ENCODE results near the gene CABLES2. TPM values are rescaled to one million over a fixed set of nuclear protein-coding genes. Genes with fewer than 3 reads are reported as not detected.

The CABLES2 gene
- total RNA-seq, 1 donor, result 1.8 TPM

GRCh38 chr20:62402456-62403150, 4.5 kb downstream of the CABLES2 start:
- peaks cover 18% of the 10 kb centered on the region for H3K79me2 ChIP-seq (ENCODE audit: insufficient read depth, low read length)
- peaks cover 2% of the 10 kb centered on the region for H4K20me1 ChIP-seq (ENCODE audit: insufficient read depth, low read length)
- TF ChIP-seq, protein P1, sequence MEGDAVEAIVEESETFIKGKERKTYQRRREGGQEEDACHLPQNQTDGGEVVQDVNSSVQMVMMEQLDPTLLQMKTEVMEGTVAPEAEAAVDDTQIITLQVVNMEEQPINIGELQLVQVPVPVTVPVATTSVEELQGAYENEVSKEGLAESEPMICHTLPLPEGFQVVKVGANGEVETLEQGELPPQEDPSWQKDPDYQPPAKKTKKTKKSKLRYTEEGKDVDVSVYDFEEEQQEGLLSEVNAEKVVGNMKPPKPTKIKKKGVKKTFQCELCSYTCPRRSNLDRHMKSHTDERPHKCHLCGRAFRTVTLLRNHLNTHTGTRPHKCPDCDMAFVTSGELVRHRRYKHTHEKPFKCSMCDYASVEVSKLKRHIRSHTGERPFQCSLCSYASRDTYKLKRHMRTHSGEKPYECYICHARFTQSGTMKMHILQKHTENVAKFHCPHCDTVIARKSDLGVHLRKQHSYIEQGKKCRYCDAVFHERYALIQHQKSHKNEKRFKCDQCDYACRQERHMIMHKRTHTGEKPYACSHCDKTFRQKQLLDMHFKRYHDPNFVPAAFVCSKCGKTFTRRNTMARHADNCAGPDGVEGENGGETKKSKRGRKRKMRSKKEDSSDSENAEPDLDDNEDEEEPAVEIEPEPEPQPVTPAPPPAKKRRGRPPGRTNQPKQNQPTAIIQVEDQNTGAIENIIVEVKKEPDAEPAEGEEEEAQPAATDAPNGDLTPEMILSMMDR (IDR thresholded peaks at IDR 0.05; ENCODE audit: extremely low read depth, low read depth, low read length), result no peak
- no peaks in the 10 kb centered on the region for H3K9me3 ChIP-seq (ENCODE audit: low read depth, low read length)
- no peaks in the 10 kb centered on the region for H3K27me3 ChIP-seq (ENCODE audit: insufficient read depth, low read length)
- no peak overlapping the region for H3K4me3 ChIP-seq (ENCODE audit: insufficient read depth, low read length)
- H2AFZ ChIP-seq (ENCODE audit: low read length), result no peak overlapping the region
- H3K27ac ChIP-seq (ENCODE audit: low read depth, low read length), result no peak overlapping the region
- H3K4me1 ChIP-seq (ENCODE audit: insufficient read depth, low read length), result peaks cover 3% of the 10 kb centered on the region
- H3K4me2 ChIP-seq (ENCODE audit: insufficient read depth, low read length), result no peak overlapping the region
- no peak for DNase-seq (ENCODE audit: insufficient read length, low spot score, missing footprints)
- H3K36me3 ChIP-seq (ENCODE audit: insufficient read depth, low read length), result no peaks in the 10 kb centered on the region

DNA sequence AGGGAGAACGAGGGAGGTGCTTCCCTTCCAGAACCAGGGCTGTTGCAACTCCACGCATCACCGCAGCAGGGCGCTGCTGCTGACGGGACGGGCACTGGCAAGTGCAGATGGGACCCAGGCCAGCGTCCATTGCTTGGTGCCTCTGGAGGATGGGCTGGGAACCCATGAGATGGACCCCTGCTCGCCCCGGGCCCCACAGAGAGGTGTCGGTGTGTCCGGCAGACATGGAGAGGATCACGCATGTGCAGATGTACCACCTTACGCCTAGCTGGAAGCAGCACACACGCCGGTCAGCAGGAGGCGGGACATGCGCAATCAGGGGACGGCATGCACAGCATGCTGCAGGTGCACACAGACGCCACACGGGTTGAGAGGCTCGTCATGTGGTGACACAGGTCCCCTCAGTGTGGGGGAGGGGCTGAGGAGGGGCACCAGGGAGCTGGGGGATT, 5.7 kb downstream of the CABLES2 start:
- Histone ChIP-seq H3K27ac (ENCODE audit: low read depth, low read length) (no peak overlapping the region), H3K79me2 (ENCODE audit: insufficient read depth, low read length) (peaks cover 14% of the 10 kb centered on the region)

DNA sequence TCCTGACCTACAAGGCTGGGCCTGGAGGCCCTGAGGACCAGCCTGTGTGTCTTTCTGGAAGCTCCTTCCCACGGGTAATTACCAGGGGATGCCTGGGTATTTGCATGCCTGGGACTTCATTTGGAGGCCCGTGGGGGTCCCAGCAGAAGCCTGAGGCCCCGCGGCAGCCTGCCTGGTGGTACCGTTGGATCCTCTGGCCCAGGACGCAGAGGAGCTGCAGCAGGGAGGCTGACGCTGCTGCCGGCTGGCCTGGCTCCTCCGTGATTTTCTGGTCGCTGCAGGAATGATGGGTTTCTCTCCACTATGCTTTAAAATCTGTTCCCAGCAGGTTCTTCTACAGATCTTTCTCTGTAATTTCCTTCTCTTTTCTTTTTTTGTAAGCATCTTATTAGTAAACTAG, 6.5 kb downstream of the CABLES2 start:
- Histone ChIP-seq H3K9me3 (ENCODE audit: low read depth, low read length) (no peaks in the 10 kb centered on the region), H3K27ac (ENCODE audit: low read depth, low read length) (no peak overlapping the region), H3K4me2 (ENCODE audit: insufficient read depth, low read length) (no peak overlapping the region), H3K4me3 (ENCODE audit: insufficient read depth, low read length) (no peak overlapping the region), H3K36me3 (ENCODE audit: insufficient read depth, low read length) (no peaks in the 10 kb centered on the region), H3K79me2 (ENCODE audit: insufficient read depth, low read length) (peaks cover 6% of the 10 kb centered on the region), H3K27me3 (ENCODE audit: insufficient read depth, low read length) (no peaks in the 10 kb centered on the region), H2AFZ (ENCODE audit: low read length) (no peak overlapping the region), H3K4me1 (ENCODE audit: insufficient read depth, low read length) (no peaks in the 10 kb centered on the region), H4K20me1 (ENCODE audit: insufficient read depth, low read length) (peaks cover under 1% of the 10 kb centered on the region)
- DNase-seq (ENCODE audit: insufficient read length, low spot score, missing footprints), result no peak
- TF ChIP-seq, protein P1 (IDR thresholded peaks at IDR 0.05; ENCODE audit: extremely low read depth, low read depth, low read length), result no peak

More for the DNA sequence above, 5.7 kb downstream of the CABLES2 start:
- peaks cover 2% of the 10 kb centered on the region for H4K20me1 ChIP-seq (ENCODE audit: insufficient read depth, low read length)
- no peak for DNase-seq (ENCODE audit: insufficient read length, low spot score, missing footprints)
- H3K4me2 ChIP-seq (ENCODE audit: insufficient read depth, low read length), result no peak overlapping the region
- H3K4me3 ChIP-seq (ENCODE audit: insufficient read depth, low read length), result no peak overlapping the region
- H2AFZ ChIP-seq (ENCODE audit: low read length), result no peak overlapping the region
- H3K36me3 ChIP-seq (ENCODE audit: insufficient read depth, low read length), result no peaks in the 10 kb centered on the region
- no peaks in the 10 kb centered on the region for H3K27me3 ChIP-seq (ENCODE audit: insufficient read depth, low read length)
- TF ChIP-seq, protein P1 (IDR thresholded peaks at IDR 0.05; ENCODE audit: extremely low read depth, low read depth, low read length), result no peak
- H3K4me1 ChIP-seq (ENCODE audit: insufficient read depth, low read length), result no peaks in the 10 kb centered on the region
- no peaks in the 10 kb centered on the region for H3K9me3 ChIP-seq (ENCODE audit: low read depth, low read length)

GRCh38 chr20:62400021-62400420, 7.1 kb downstream of the CABLES2 start:
- H3K9me3 ChIP-seq (ENCODE audit: low read depth, low read length), result no peaks in the 10 kb centered on the region
- TF ChIP-seq, protein P1 (IDR thresholded peaks at IDR 0.05; ENCODE audit: extremely low read depth, low read depth, low read length), result no peak

More at GRCh38 chr20:62400021-62400420, 7.1 kb downstream of the CABLES2 start:
- Histone ChIP-seq H3K27ac (ENCODE audit: low read depth, low read length) (no peak overlapping the region), H3K27me3 (ENCODE audit: insufficient read depth, low read length) (no peaks in the 10 kb centered on the region), H3K79me2 (ENCODE audit: insufficient read depth, low read length) (peaks cover 3% of the 10 kb centered on the region), H3K4me1 (ENCODE audit: insufficient read depth, low read length) (no peaks in the 10 kb centered on the region), H3K4me2 (ENCODE audit: insufficient read depth, low read length) (no peak overlapping the region), H4K20me1 (ENCODE audit: insufficient read depth, low read length) (no peaks in the 10 kb centered on the region), H3K4me3 (ENCODE audit: insufficient read depth, low read length) (no peak overlapping the region), H3K36me3 (ENCODE audit: insufficient read depth, low read length) (no peaks in the 10 kb centered on the region), H2AFZ (ENCODE audit: low read length) (no peak overlapping the region)
- no peak for DNase-seq (ENCODE audit: insufficient read length, low spot score, missing footprints)

Measured in osteoblast (primary cell).